ENCODE measurements around the gene FLOT1. TPM values are rescaled to one million over a fixed set of nuclear protein-coding genes. Genes with fewer than 3 reads are reported as not detected.
A peak's percentile ranks its signal among the peaks of the same experiment; 100 is the strongest.

FLOT1 gene
- total RNA-seq, result 100 to 1,000 TPM; 148 to 206 TPM
- polyA plus RNA-seq (ENCODE audit: insufficient read length in 6 of 6), result 100 to 1,000 TPM; 115 to 135 (median 124) TPM
- long read RNA-seq, donor 1, transcript FLOT1-201 (13 exons, 1,912 nt), result major isoform, 27 of 110 reads
- long read RNA-seq, donor 1, partial matches to known transcripts, result 81 of 110 reads
- long read RNA-seq, donor 1, other reads (novel, unspliced or antisense), result 0 of 110 reads
- long read RNA-seq, donor 2, transcript FLOT1-201 (13 exons, 1,912 nt), result major isoform, 15 of 44 reads
- long read RNA-seq, donor 2, partial matches to known transcripts, result 27 of 44 reads
- long read RNA-seq, donor 2, other reads (novel, unspliced or antisense), result 0 of 44 reads
- long read RNA-seq, donor 3, transcript FLOT1-201 (13 exons, 1,912 nt), result major isoform, 22 of 44 reads
- long read RNA-seq, donor 3, partial matches to known transcripts, result 19 of 44 reads
- long read RNA-seq, donor 3, other reads (novel, unspliced or antisense), result 0 of 44 reads
- long read RNA-seq, donor 4, transcript FLOT1-201 (13 exons, 1,912 nt), result major isoform, 141 of 209 reads
- long read RNA-seq, donor 4, partial matches to known transcripts, result 52 of 209 reads
- long read RNA-seq, donor 4, other reads (novel, unspliced or antisense), result 14 of 209 reads
- long read RNA-seq, donor 5, transcript FLOT1-201 (13 exons, 1,912 nt), result major isoform, 22 of 69 reads
- long read RNA-seq, donor 5, partial matches to known transcripts, result 45 of 69 reads
- long read RNA-seq, donor 5, other reads (novel, unspliced or antisense), result 0 of 69 reads
- long read RNA-seq, donor 6, transcript FLOT1-201 (13 exons, 1,912 nt), result major isoform, 25 of 59 reads
- long read RNA-seq, donor 6, partial matches to known transcripts, result 28 of 59 reads
- long read RNA-seq, donor 6, other reads (novel, unspliced or antisense), result 5 of 59 reads
- long read RNA-seq, donor 7, transcript FLOT1-201 (13 exons, 1,912 nt), result major isoform, 17 of 31 reads
- long read RNA-seq, donor 7, partial matches to known transcripts, result 14 of 31 reads
- long read RNA-seq, donor 7, other reads (novel, unspliced or antisense), result 0 of 31 reads
- long read RNA-seq, donor 8, transcript FLOT1-201 (13 exons, 1,912 nt), result major isoform, 22 of 49 reads
- long read RNA-seq, donor 8, partial matches to known transcripts, result 26 of 49 reads
- long read RNA-seq, donor 8, other reads (novel, unspliced or antisense), result 0 of 49 reads
- long read RNA-seq, donor 9, partial matches to known transcripts, result 0 of 1 reads
- long read RNA-seq, donor 9, other reads (novel, unspliced or antisense), result 0 of 1 reads
- long read RNA-seq, donor 10, transcript FLOT1-201 (13 exons, 1,912 nt), result major isoform, 263 of 356 reads
- long read RNA-seq, donor 10, transcript FLOT1-211 (2 exons, 1,001 nt), result minor isoform, 5 of 356 reads
- long read RNA-seq, donor 10, partial matches to known transcripts, result 25 of 356 reads
- long read RNA-seq, donor 10, other reads (novel, unspliced or antisense), result 63 of 356 reads
- long read RNA-seq, donor 11, transcript FLOT1-201 (13 exons, 1,912 nt), result major isoform, 37 of 110 reads
- long read RNA-seq, donor 11, partial matches to known transcripts, result 71 of 110 reads
- long read RNA-seq, donor 11, other reads (novel, unspliced or antisense), result 0 of 110 reads
- long read RNA-seq, donor 12, transcript FLOT1-201 (13 exons, 1,912 nt), result major isoform, 18 of 38 reads
- long read RNA-seq, donor 12, partial matches to known transcripts, result 18 of 38 reads
- long read RNA-seq, donor 12, other reads (novel, unspliced or antisense), result 0 of 38 reads

DNA sequence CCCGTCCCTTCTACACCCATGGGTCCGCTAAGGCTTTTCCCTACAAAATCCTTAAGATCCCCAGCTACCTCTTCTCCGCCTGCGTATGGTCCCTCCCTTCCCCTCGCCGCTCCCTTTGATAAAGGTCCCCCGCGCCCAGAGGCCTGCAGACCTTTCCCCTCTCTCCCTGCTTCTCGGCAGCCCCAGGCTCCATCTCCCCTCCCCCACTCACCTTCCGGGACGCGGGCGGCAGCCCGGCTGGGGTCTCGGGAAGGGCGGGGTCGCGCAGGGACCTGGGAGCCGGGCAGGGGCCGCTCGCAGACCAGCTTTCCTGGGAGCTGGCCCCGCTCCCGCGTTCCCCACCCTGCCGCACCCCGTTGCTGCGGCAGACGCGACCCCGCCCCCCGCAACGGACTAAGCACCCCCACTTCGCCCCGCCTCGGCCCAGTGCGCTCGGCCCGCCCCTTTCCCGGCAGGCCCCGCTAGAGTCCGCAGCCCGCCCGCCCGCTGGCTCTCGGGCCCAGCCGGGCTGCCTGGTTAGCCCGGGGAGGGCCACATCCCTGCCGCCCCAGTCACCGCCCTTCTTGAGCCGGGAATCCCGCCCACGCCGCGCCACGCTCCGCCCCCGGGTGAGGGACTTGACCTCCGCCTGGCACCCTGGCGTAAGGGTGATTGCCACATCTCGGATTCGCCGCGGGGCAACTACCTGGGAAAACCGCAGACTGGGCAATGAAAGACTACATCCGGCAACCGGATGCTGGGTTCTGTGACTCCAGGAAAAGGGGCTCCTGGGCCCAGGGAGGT, at the start of gene FLOT1:
Gene FLOT1 (minus strand): TSS at position 372 of the 783 bp plus-strand sequence. CDS start 498 bp downstream, outside the sequence.
- peaks cover 13 to 67% of the 10 kb centered on the region in 2 donors for H3K4me1 ChIP-seq
- no peak for TF ChIP-seq CTCF (IDR thresholded peaks at IDR 0.05)
- peaks cover 0 to 40% of the 10 kb centered on the region in 2 donors for H3K36me3 ChIP-seq
- peak within 1 kb of the TSS; percentile 96 to 97 for H3K27ac ChIP-seq
- intact Hi-C loops (cut with DNase I), result loop anchor here in 1 of 2 donors (10.0 kb wide), 1 partner anchor 72 kb away; no protein-coding TSS in a partner anchor
- DNase-seq (peak; percentile 85 to 100 (median 96)), ATAC-seq (peak; percentile 89)
- H3K27me3 ChIP-seq, result no peaks in the 10 kb centered on the region
- peak within 1 kb of the TSS; percentile 66 to 94 for H3K4me3 ChIP-seq
- H3K9me3 ChIP-seq, result no peaks in the 10 kb centered on the region

DNA sequence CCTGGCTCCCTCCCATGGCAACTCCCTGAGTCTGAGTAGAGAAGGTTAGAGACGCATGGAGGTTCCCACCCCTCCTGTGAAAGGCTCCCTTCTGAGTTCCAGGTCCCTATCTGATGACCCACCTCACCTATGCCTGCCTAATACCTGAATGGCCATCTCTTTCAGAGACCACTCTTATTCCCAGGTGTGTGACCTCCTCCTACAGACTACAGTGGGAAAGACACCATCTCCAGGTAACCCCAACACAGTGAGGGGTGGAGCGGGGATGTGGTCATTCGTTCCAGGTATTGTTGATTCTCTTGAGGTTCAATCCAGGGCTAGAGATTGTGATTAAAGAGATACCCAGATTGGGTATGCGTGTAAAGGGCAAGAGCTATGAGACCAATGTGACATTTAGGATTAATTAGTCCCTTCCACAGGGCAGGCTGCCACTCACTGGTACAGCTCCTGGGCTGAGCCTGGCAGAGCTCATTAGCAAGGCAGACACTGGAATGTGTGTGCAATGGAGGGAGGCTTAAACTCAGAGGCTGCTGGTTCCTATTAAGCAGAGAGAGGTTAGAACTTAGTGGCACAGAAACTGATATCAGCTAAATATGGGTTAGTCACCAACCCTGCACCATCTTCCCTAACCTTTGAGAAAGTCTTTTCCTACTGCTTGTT, 48.4 kb upstream of the FLOT1 start:
- peaks cover 10 to 66% of the 10 kb centered on the region in 2 donors for H3K4me1 ChIP-seq
- TF ChIP-seq CTCF (IDR thresholded peaks at IDR 0.05), result no peak
- ATAC-seq (no peak), DNase-seq (no peak)
- H3K27me3 ChIP-seq, result no peaks in the 10 kb centered on the region
- intact Hi-C loops (cut with DNase I), result no loop called here
- H3K4me3 ChIP-seq, result no peak overlapping the region
- H3K27ac ChIP-seq, result no peak overlapping the region
- no peaks in the 10 kb centered on the region for H3K9me3 ChIP-seq
- no peaks in the 10 kb centered on the region for H3K36me3 ChIP-seq

DNA sequence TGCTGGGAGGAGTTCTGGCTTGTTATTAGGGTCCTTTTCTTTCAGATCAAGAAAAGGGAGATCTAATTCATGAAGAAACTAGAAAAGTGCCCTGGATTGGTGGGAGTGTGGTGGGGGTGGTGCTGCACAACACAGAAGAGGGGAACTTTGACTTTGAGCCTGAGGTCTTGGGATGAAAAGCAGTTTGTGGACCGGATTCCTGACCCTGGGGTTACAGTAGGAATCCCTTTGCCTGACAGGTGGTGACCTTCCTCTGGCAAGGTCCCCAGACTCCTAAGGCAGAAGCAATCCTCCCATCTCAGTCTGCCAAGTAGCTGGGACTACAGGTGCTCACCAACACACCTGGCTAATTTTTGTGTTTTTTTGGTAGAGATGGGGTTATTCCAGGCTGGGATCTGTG, 47.1 kb upstream of the FLOT1 start:
- H3K4me1 ChIP-seq, result peaks cover 10 to 68% of the 10 kb centered on the region in 2 donors
- H3K27me3 ChIP-seq, result no peaks in the 10 kb centered on the region
- H3K4me3 ChIP-seq, result no peak overlapping the region
- no peaks in the 10 kb centered on the region for H3K9me3 ChIP-seq
- DNase-seq, result no peak
- intact Hi-C loops (cut with DNase I), result no loop called here
- ATAC-seq, result no peak
- no peaks in the 10 kb centered on the region for H3K36me3 ChIP-seq
- peak overlapping the region in 1 of 2 donors; percentile 95 for H3K27ac ChIP-seq
- no peak for TF ChIP-seq CTCF (IDR thresholded peaks at IDR 0.05)
